ENCODE results near the gene KCNQ4. TPM values are rescaled to one million over a fixed set of nuclear protein-coding genes. Genes with fewer than 3 reads are reported as not detected.

Gene KCNQ4
- total RNA-seq, 4 donors from 2014 or later, result 1.1 to 3.3 (median 2.4) TPM

GRCh38 chr1:40860706-40861223 lies 77.2 kb downstream of the KCNQ4 start:
- Histone ChIP-seq H3K4me1 (peaks cover 0 to 8% (median 8%) of the 10 kb centered on the region in 4 donors), H3K36me3 (no peaks in the 10 kb centered on the region), H3K27me3 (no peaks in the 10 kb centered on the region), H3K27ac (peak overlapping the region in 1 of 4 donors; percentile 79), H3K9me3 (no peaks in the 10 kb centered on the region), H3K4me3 (peak overlapping the region; percentile 69 to 87 (median 73))
- DNase-seq, result no peak
- TF ChIP-seq POLR2A (IDR thresholded peaks at IDR 0.05) (no peak), CTCF (IDR thresholded peaks at IDR 0.05) (no peak)

- peak; percentile 18 to 63 (median 54) for DNase-seq
- TF ChIP-seq CTCF (IDR thresholded peaks at IDR 0.05) (no peak), POLR2A (IDR thresholded peaks at IDR 0.05) (no peak)
- Histone ChIP-seq H3K4me3 (peak overlapping the region; percentile 69 to 87 (median 73)), H3K36me3 (no peaks in the 10 kb centered on the region), H3K9me3 (no peaks in the 10 kb centered on the region), H3K4me1 (peaks cover 0 to 8% (median 8%) of the 10 kb centered on the region in 4 donors), H3K27ac (peak overlapping the region; percentile 66 to 79 (median 78)), H3K27me3 (no peaks in the 10 kb centered on the region)
Observed at GRCh38 chr1:40861224-40862003, 77.8 kb downstream of the KCNQ4 start.

- H3K27me3 ChIP-seq, result no peaks in the 10 kb centered on the region
- TF ChIP-seq CTCF (IDR thresholded peaks at IDR 0.05), result no peak
- peak; percentile 41 to 76 for TF ChIP-seq POLR2A (IDR thresholded peaks at IDR 0.05)
- no peaks in the 10 kb centered on the region for H3K9me3 ChIP-seq
- H3K4me3 ChIP-seq, result peak within 1 kb of the TSS; percentile 69 to 87 (median 73)
- peak; percentile 96 to 98 (median 97) for DNase-seq
- peak within 1 kb of the TSS; percentile 66 to 79 (median 78) for H3K27ac ChIP-seq
- no peaks in the 10 kb centered on the region for H3K36me3 ChIP-seq
- peaks cover 0 to 8% (median 8%) of the 10 kb centered on the region in 4 donors for H3K4me1 ChIP-seq
Observed at GRCh38 chr1:40862008-40862863, 78.6 kb downstream of the KCNQ4 start, which contains the start of gene CITED4. TSS of gene CITED4 (minus strand) at chr1:40862363. CDS start at chr1:40862127, 236 bp downstream.

- H3K4me3 ChIP-seq, result no peak overlapping the region
- TF ChIP-seq POLR2A (IDR thresholded peaks at IDR 0.05) (no peak), CTCF (IDR thresholded peaks at IDR 0.05) (peak in 1 of 6 experiments; percentile 4)
- H3K4me1 ChIP-seq, result no peaks in the 10 kb centered on the region
- H3K9me3 ChIP-seq, result no peaks in the 10 kb centered on the region
- no peaks in the 10 kb centered on the region for H3K27me3 ChIP-seq
- H3K36me3 ChIP-seq, result no peaks in the 10 kb centered on the region
- no peak overlapping the region for H3K27ac ChIP-seq
- no peak for DNase-seq
Observed at GRCh38 chr1:40868051-40868723, 84.6 kb downstream of the KCNQ4 start.

GRCh38 chr1:40870135-40870728 lies 86.6 kb downstream of the KCNQ4 start:
- DNase-seq, result no peak
- Histone ChIP-seq H3K27ac (no peak overlapping the region), H3K4me1 (no peaks in the 10 kb centered on the region), H3K4me3 (no peak overlapping the region), H3K27me3 (no peaks in the 10 kb centered on the region), H3K9me3 (no peaks in the 10 kb centered on the region), H3K36me3 (no peaks in the 10 kb centered on the region)
- TF ChIP-seq POLR2A (IDR thresholded peaks at IDR 0.05) (no peak), CTCF (IDR thresholded peaks at IDR 0.05) (no peak)
